IMR-90 (cell line): ENCODE data around the gene DIP2C. TPM values are rescaled to one million over a fixed set of nuclear protein-coding genes. Genes with fewer than 3 reads are reported as not detected.

Experiments used
- ATAC-seq: fragments of 200-7000 bp; cut with Tn5 transposase; 2 replicates; pipeline ENCODE4 v1.9.1; 2020; ENCODE audit warnings: low read depth, mild to moderate bottlenecking, moderate library complexity
- BruUV-seq: library from RNA; stranded (reverse); fragments of 400-500 nt; replicated peaks from 2 replicates; lab custom pipeline; 2021; lab: Mats Ljungman, UMichigan
- CTCF ChIA-PET: fragments of 300-600 bp; formaldehyde crosslinking; extraction: SDS; loops from one replicate; lab custom pipeline; 2021; ENCODE audit warnings: antibody characterized with exemption; lab: Yijun Ruan, JAX
- POLR2A ChIA-PET: fragments of 300-600 bp; sonication (Branson Sonifier 250); formaldehyde crosslinking; loops from one replicate; lab custom pipeline; 2022; ENCODE audit warnings: antibody characterized with exemption; ENCODE audit not compliant: unreplicated experiment; lab: Charles Lee
- DNase-seq: peaks from one replicate; pipeline ENCODE4 v3.0.0; 2013
- H2AFZ ChIP-seq: replicated peaks from 2 replicates; pipeline ENCODE3; 2013; ENCODE audit warnings: low read length, mild to moderate bottlenecking; ENCODE audit not compliant: poor library complexity
- H2AK5ac ChIP-seq: 2 replicates; pipeline ENCODE4 v1.6.1; 2013; ENCODE audit warnings: low read depth, low read length, inconsistent platforms
- H2AK9ac ChIP-seq: replicated peaks from 2 replicates; pipeline ENCODE3; 2013; ENCODE audit warnings: mild to moderate bottlenecking, low read depth, low read length, moderate library complexity; ENCODE audit not compliant: poor library complexity
- H2BK120ac ChIP-seq: 2 replicates; pipeline ENCODE4 v1.6.1; 2013; ENCODE audit warnings: low read depth, low read length, inconsistent platforms
- H2BK15ac ChIP-seq: 3 replicates; pipeline ENCODE4 v1.6.1; 2013; ENCODE audit warnings: low read depth, low read length, inconsistent platforms
- H2BK20ac ChIP-seq: 2 replicates; pipeline ENCODE4 v1.6.1; 2013; ENCODE audit warnings: low read depth, mild to moderate bottlenecking, inconsistent platforms, low read length, moderate library complexity
- H2BK5ac ChIP-seq: 2 replicates; pipeline ENCODE4 v1.6.1; 2013; ENCODE audit warnings: mild to moderate bottlenecking, low read depth, low read length, inconsistent platforms; ENCODE audit not compliant: poor library complexity, severe bottlenecking
- H3K14ac ChIP-seq: replicated peaks from 2 replicates; pipeline ENCODE4 v1.6.1; 2013; ENCODE audit warnings: low read depth, low read length, inconsistent platforms
- H3K18ac ChIP-seq: 2 replicates; pipeline ENCODE4 v1.6.1; 2013; ENCODE audit warnings: low read depth, low read length, control low read depth
- H3K23ac ChIP-seq: 2 replicates; pipeline ENCODE4 v1.6.1; 2013; ENCODE audit warnings: low read depth, low read length, inconsistent platforms
- H3K27ac ChIP-seq: 2 replicates; pipeline ENCODE4 v1.5.1; 2013; ENCODE audit warnings: mild to moderate bottlenecking, control low read depth, low read length; ENCODE audit not compliant: insufficient read depth
- H3K27me3 ChIP-seq: 2 replicates; pipeline ENCODE4 v1.6.1; 2013; ENCODE audit warnings: low read length; ENCODE audit not compliant: control insufficient read depth, insufficient read depth
- H3K36me3 ChIP-seq: 2 replicates; pipeline ENCODE4 v1.6.1; 2013; ENCODE audit warnings: low read length, mixed read lengths; ENCODE audit not compliant: control insufficient read depth, insufficient read depth
- H3K4ac ChIP-seq: 2 replicates; pipeline ENCODE4 v1.6.1; 2013; ENCODE audit warnings: low read depth, low read length, inconsistent platforms
- H3K4me1 ChIP-seq: 2 replicates; pipeline ENCODE4 v1.6.1; 2013; ENCODE audit warnings: low read length, mixed read lengths; ENCODE audit not compliant: control insufficient read depth, insufficient read depth
- H3K4me2 ChIP-seq: 2 replicates; pipeline ENCODE4 v1.6.1; 2013; ENCODE audit warnings: low read depth, mild to moderate bottlenecking, control low read depth, low read length, moderate library complexity
- H3K4me3 ChIP-seq: 2 replicates; pipeline ENCODE4 v1.5.1; 2013; ENCODE audit warnings: low read depth, mild to moderate bottlenecking, control low read depth, low read length, moderate library complexity; ENCODE audit not compliant: insufficient read depth
- H3K56ac ChIP-seq: 2 replicates; pipeline ENCODE4 v1.6.1; 2013; ENCODE audit warnings: low read length, inconsistent platforms; ENCODE audit not compliant: insufficient read depth; ENCODE audit errors: extremely low read depth
- H3K79me1 ChIP-seq, 2 experiments: 2 replicates each; pipeline ENCODE4 v1.6.1; 2013; ENCODE audit warnings: low read length in 2 of 2, inconsistent platforms in 1 of 2, low read depth in 1 of 2
- H3K9ac ChIP-seq: 2 replicates; pipeline ENCODE4 v1.6.1; 2013; ENCODE audit warnings: low read depth, low read length, control low read depth
- H3K9me1 ChIP-seq: 2 replicates; pipeline ENCODE4 v1.6.1; 2013; ENCODE audit warnings: low read length, inconsistent platforms; ENCODE audit not compliant: insufficient read depth
- H3K9me3 ChIP-seq: 2 replicates; pipeline ENCODE4 v1.6.1; 2013; ENCODE audit warnings: low read length; ENCODE audit not compliant: control insufficient read depth, insufficient read depth
- H4K20me1 ChIP-seq: 2 replicates; pipeline ENCODE4 v1.6.1; 2013; ENCODE audit warnings: low read length, inconsistent platforms; ENCODE audit not compliant: insufficient read depth
- H4K5ac ChIP-seq: 2 replicates; pipeline ENCODE4 v1.6.1; 2013; ENCODE audit warnings: mild to moderate bottlenecking, low read depth, low read length, control low read depth
- H4K8ac ChIP-seq, 2 experiments: 2 replicates each; pipeline ENCODE4 v1.6.1; 2013; ENCODE audit warnings: low read depth in 2 of 2, low read length in 2 of 2, control low read depth in 1 of 2, inconsistent platforms in 1 of 2
- H4K91ac ChIP-seq: 2 replicates; pipeline ENCODE4 v1.6.1; 2013; ENCODE audit warnings: low read depth, low read length, inconsistent platforms; ENCODE audit not compliant: insufficient read depth
- FOS ChIP-seq: fragments of 150-350 bp; IDR thresholded peaks from 2 replicates; pipeline ENCODE4 v1.6.1; 2016; ENCODE audit warnings: low read depth, low read length
- MAFK ChIP-seq: IDR thresholded peaks from 2 replicates; pipeline ENCODE4 v1.6.1; 2012; ENCODE audit warnings: low read depth, low read length, improper control_type of control experiment
- MXI1 ChIP-seq: IDR thresholded peaks from 2 replicates; pipeline ENCODE4 v1.6.1; 2012; ENCODE audit warnings: low read depth, mild to moderate bottlenecking, low read length, moderate library complexity, borderline replicate concordance
- NFE2L2 ChIP-seq: fragments of 150-350 bp; IDR thresholded peaks from 2 replicates; pipeline ENCODE4 v1.6.1; 2016; ENCODE audit warnings: low read depth, mild to moderate bottlenecking, low read length
- RAD21 ChIP-seq: IDR thresholded peaks from 2 replicates; pipeline ENCODE4 v1.6.1; 2012; ENCODE audit warnings: low read length, improper control_type of control experiment
- RFX5 ChIP-seq: IDR thresholded peaks from 2 replicates; pipeline ENCODE4 v1.8.0; 2012; ENCODE audit warnings: low read depth, mild to moderate bottlenecking, low read length, moderate library complexity
- WGBS, 2 experiments: methylation state at CpG; one replicate each; pipeline versions ENCODE4 v1.1.5 to v1.1.7; 2013; ENCODE audit warnings: missing lambda C conversion rate in 2 of 2; ENCODE audit not compliant: insufficient read length in 1 of 2; ENCODE audit errors: extremely low coverage in 2 of 2; 5-methylcytosine and 5-hydroxymethylcytosine counted together
- dilution Hi-C: fragments of 300-500 bp; cut with HindIII; formaldehyde crosslinking; loops from one replicate; pipeline ENCODE4 v1.14.3; 2018; ENCODE audit warnings: low sequenced_read_pairs; ENCODE audit not compliant: unreplicated experiment
- in situ Hi-C: fragments of 300-500 bp; cut with MboI; formaldehyde crosslinking; loops from 3 replicates; pipeline ENCODE4 v1.14.3; 2019; ENCODE audit warnings: low sequenced_read_pairs, inconsistent platforms, mixed read lengths
- intact Hi-C: fragments of 100-400 bp; cut with micrococcal nuclease; formaldehyde crosslinking; loops from 2 replicates; pipeline ENCODE4 v1.10.0; 2022
- polyA plus RNA-seq, 3 experiments: library from polyadenylated mRNA; depleted of rRNA; stranded (reverse); fragments of >200 nt; gene quantifications; 2 replicates each; pipeline ENCODE4 v1.2.3, GENCODE V29; 2012; ENCODE audit warnings: low replicate concordance in 1 of 3
- total RNA-seq: library from RNA; depleted of rRNA; stranded (reverse); fragments of >200 nt; gene quantifications from 2 replicates; pipeline ENCODE4 v1.2.3, GENCODE V29; 2012
- TF ChIP-seq, protein P1 (sequence below): conservative IDR thresholded peaks from 2 replicates; pipeline ENCODE4 v1.5.1; 2012; ENCODE audit warnings: mild to moderate bottlenecking, low read depth, low read length, improper control_type of control experiment

The DIP2C gene
- total and polyA plus RNA-seq, 2 of the 4 experiments (the other 2 are of a cell fraction) = 8.6 to 17.3 TPM

DNA sequence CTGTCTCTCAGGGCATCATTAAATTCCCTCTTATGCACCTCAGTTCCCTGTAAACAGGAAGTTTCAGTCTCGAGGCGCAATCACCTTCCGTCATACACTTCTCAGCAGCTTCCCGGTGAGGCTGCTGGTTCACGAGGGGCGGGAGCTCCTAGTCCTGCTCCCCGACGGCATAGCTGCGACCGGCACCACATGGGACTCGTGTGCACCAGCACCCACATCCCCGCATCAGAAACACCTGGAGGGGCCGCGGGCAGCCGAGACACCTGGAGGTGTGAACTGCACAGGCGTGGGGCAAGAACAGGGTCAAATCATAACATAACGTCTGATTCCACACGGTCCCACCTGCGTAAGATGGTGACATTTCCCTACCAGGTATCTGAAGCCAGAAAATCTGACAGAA, 52.7 kb downstream of the DIP2C start:
- Histone ChIP-seq H2BK120ac (no peak overlapping the region), H2BK20ac (no peak overlapping the region), H4K91ac (no peak overlapping the region), H3K27me3 (no peaks in the 10 kb centered on the region), H3K36me3 (no peaks in the 10 kb centered on the region), H4K8ac (no peak overlapping the region), H3K9ac (no peak overlapping the region), H4K20me1 (peaks cover 90% of the 10 kb centered on the region), H3K79me1 (peaks cover 28 to 87% of the 10 kb centered on the region in 2 experiments), H2AK5ac (no peak overlapping the region), H3K18ac (no peak overlapping the region), H2BK5ac (no peak overlapping the region), H3K9me1 (peaks cover 30% of the 10 kb centered on the region), H3K56ac (no peak overlapping the region), H2BK15ac (no peak overlapping the region), H3K4me2 (no peak overlapping the region), H3K4me1 (peaks cover 11% of the 10 kb centered on the region), H3K14ac (no peak overlapping the region), H3K23ac (no peak overlapping the region), H3K9me3 (no peaks in the 10 kb centered on the region; the same call in 1 of the 2 replicates), H3K4ac (no peak overlapping the region), H3K4me3 (no peak overlapping the region), H2AK9ac (no peak overlapping the region), H3K27ac (no peak overlapping the region), H2AFZ (no peak overlapping the region), H4K5ac (no peak overlapping the region)
- ATAC-seq = no peak
- TF ChIP-seq RFX5 (no peak), NFE2L2 (no peak), MXI1 (no peak), RAD21 (no peak), FOS (no peak), MAFK (no peak)
- TF ChIP-seq, protein P1, sequence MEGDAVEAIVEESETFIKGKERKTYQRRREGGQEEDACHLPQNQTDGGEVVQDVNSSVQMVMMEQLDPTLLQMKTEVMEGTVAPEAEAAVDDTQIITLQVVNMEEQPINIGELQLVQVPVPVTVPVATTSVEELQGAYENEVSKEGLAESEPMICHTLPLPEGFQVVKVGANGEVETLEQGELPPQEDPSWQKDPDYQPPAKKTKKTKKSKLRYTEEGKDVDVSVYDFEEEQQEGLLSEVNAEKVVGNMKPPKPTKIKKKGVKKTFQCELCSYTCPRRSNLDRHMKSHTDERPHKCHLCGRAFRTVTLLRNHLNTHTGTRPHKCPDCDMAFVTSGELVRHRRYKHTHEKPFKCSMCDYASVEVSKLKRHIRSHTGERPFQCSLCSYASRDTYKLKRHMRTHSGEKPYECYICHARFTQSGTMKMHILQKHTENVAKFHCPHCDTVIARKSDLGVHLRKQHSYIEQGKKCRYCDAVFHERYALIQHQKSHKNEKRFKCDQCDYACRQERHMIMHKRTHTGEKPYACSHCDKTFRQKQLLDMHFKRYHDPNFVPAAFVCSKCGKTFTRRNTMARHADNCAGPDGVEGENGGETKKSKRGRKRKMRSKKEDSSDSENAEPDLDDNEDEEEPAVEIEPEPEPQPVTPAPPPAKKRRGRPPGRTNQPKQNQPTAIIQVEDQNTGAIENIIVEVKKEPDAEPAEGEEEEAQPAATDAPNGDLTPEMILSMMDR = no peak
- WGBS, 2 experiments = 86% methylated on average over 9 of the region's 19 CpGs; no CpG with 5 or more reads in 1 of the 2 experiments
- ChIA-PET POLR2A (no interaction called here), CTCF (no interaction called here)
- dilution Hi-C loops (no loop called here), in situ Hi-C loops (no loop called here), intact Hi-C loops (no loop called here)
- BruUV-seq = no TSS peak
- DNase-seq = no peak
